CD1c-positive myeloid dendritic cell (primary cell): Measurements from ENCODE around the gene HOXC12.

ENCODE experiments used
- DNase-seq: peaks from one replicate; pipeline ENCODE4 v3.0.0-alpha.2; 2016; ENCODE audit errors: extremely low spot score

Gene HOXC12

DNA sequence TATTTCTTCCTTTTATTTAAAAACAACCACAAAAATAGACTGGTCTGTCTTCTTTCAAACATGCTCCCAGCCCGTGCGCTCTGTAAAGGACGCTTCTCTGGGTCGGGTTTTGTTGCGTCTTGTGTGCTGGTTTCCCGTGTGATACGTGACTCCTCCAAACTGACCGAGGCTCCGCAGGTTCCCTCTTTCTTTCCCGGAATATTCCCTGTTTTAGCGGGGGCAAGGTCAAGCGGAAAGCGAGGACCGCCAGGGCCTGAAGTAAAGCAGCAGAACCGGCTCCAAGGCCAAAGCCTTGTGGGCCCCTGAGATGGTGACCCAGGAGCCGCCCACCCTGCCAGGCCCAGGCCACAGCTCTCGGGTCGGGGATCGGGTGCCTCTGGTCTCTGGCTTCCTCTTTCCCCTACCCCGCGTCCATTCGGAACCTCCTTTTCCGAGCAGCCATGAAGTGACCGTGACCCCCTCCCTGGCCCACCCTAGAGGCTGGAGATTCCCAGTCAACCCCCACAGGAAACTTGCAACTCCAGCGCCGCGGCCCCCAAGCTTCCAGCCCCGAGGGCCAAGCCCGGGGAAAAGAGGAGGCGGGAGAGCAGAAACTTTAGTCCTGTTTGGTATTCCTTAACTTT is 29.4 kb downstream of the HOXC12 start:
- DNase-seq, result no peak

DNA sequence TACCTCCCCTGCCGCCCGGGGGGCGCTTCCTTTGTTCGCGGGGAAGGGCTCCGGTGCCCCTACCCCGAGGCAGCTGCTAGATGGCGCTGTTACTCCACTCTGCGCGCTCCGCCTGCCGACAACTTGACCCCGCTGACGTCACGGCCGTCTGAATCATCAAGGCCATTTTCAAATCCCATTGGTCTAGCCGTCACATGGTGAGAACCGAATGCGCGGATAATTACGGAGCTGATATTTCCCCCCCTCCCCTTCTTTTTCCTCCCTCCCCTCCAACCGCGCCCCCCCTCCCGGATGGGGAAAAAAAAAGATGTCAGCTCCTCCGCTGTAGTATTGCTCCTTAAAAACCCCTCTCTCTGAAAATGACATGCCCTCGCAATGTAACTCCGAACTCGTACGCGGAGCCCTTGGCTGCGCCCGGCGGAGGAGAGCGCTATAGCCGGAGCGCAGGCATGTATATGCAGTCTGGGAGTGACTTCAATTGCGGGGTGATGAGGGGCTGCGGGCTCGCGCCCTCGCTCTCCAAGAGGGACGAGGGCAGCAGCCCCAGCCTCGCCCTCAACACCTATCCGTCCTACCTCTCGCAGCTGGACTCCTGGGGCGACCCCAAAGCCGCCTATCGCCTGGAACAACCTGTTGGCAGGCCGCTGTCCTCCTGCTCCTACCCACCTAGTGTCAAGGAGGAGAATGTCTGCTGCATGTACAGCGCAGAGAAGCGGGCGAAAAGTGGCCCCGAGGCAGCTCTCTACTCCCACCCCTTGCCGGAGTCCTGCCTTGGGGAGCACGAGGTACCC is 30.4 kb downstream of the HOXC12 start, which contains the start of gene HOXC10:
Gene HOXC10 (plus strand): TSS at position 246 of the 791 bp plus-strand sequence. CDS start 114 bp downstream, at position 360.
- peak; percentile 78 for DNase-seq

DNA sequence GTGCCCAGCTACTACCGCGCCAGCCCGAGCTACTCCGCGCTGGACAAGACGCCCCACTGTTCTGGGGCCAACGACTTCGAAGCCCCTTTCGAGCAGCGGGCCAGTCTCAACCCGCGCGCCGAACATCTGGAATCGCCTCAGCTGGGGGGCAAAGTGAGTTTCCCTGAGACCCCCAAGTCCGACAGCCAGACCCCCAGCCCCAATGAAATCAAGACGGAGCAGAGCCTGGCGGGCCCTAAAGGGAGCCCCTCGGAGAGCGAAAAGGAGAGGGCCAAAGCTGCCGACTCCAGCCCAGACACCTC is 30.9 kb downstream of the HOXC12 start:
- DNase-seq, result no peak

DNA sequence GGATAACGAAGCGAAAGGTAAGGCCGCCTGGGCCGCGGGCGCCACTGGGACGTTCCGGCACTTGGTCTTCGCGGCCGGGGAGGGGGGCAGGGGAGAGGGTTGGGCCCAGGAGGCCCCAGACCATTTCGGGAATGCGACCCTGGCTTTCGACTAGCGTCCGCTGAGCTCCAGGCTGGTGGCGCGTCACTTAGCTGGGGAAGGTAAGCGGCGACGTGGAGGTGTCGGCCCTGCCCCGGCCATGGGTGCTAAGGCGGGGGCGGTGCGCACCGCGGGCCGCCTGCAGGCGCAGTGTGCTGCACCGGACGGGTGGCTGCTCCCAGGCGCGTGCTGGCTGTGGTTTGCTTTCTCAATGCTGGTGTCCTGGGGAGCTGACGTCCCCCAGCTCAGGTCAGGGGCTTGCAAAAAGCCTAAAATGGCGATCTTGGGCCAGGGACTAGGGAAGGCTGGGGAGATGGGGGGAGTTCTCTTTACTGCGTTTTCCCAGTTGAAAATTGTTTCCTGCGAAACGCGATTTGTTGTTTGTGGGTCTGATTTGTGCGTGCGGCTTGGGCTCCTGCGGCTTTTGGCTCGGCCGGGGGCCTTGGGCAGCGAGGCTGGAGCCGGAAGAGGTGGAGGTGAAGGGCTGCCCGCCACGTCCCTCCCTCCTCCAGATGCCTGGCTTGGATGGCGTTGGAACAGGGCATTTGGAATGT is 31.4 kb downstream of the HOXC12 start:
- no peak for DNase-seq

DNA sequence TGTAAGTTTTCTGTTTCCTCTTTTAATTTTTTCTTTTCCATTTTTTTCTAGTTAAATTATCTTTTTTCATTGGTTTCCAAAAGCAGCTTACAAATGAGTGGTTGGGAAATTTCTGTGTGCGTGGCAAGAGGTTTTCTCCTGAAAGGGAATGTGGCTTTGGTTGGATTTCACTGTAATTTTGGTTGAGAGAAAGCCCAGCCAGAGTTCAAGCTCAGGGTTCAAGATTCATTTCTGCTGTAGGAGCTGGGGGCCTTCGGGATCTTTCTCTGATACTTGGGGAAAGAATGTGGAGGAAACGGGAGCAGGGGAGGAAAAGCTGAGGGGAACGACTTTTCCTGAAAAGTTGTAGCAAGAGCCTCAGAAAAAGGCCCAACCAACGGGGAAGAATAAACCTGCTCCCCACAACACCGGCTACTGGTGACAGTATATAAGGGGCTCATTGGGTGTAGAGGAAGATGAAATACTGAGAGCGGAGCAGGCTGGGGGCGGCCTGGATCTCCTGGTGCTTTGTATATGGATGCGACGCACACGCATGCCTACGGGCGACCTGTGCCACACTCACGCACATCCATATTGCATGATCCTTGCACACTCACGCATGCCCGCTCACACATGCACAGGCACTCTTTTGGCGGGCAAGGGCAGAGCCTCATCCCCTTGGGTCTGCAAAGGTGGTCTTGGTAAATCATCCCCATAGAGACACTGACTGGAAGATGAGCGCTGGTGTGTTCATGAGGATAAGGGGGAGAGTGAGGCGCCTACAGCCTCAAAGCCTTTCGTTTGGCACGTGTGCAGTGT is 32.2 kb downstream of the HOXC12 start:
- no peak for DNase-seq

DNA sequence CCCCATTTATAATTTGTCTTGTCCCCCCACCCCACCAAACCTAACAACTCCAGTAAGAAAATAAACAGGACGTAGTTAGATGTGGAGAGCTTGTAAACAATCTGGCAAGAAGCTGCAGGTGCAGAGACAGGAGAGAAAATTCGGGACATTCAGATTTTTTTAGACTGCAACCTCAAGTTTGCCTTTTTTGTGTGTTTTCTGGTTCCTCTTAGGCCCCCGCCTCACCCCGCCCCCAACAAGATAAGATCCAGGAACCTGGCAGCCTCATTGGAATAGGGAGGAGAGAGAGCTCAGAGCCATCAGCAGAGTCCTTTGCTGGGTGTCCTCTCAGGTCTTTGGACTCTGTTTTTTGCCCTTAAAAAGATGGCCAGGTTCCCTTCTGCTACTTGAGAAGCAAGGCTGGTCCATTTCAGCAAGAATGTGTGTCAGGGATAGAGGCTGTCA is 33.1 kb downstream of the HOXC12 start:
- no peak for DNase-seq

DNA sequence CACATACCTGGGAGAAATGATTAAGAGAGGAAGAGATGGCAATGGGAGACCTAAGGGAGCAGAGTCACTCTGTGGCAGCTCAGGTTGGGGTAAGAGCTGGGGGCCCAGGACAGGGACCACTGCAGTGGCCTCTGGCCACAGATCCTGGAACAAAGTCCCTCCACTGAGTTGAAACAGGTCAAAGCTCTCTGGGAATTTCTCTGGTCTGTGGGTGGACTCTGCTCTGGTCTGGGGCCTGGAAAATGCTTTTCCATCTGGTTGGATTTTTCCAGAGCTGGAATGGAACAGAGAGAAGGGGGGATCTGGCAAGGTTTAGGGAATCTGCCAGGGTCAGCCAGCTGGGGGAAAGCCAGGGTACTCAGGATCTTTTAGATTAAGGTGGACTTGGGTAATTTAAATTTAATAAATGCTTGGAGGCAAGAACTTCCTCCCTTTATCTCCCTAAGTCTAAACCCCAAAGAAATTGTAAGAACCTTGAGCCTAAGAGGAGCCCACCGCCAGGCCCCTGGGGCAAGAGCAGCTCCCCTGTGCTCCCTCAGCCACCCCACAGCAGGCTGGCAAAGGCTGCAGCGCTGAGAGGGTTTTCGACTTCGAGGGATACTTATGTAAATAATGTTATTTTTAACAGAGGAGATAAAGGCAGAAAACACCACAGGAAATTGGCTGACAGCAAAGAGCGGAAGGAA is 34.0 kb downstream of the HOXC12 start:
- no peak for DNase-seq

DNA sequence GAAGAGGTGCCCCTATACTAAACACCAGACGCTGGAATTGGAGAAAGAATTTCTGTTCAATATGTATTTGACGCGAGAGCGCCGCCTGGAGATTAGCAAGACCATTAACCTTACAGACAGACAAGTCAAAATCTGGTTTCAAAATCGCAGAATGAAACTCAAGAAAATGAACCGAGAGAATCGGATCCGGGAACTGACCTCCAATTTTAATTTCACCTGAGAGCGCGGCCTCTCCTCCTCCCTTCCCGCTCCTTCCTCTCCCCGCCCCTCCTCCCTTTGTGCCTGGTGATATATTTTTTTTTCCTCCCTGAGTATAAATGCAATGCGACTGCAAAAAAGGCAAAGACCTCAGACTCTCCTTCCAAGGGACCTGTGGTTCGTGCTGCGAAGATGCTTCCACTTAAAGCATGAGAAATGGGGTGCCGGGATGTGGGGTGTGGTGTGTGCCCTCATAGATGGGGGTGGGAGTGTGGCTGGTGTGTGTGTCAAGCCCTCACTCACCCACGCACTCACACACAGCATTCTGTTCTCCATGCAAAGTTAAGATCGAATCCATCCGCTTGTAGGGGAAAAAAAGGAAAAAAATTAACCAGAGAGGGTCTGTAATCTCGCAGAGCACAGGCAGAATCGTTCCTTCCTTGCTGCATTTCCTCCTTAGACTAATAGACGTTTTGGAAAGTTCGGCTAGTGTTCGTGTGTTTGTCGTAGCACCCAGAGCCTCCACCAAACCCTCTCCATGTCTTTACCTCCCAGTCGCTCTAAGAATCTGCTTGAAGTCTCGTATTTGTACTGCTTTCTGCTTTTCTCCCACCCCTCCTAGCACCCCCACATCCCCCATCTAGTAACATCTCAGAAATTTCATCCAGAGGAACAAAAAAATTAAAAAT is 34.8 kb downstream of the HOXC12 start:
- peak; percentile 38 for DNase-seq

DNA sequence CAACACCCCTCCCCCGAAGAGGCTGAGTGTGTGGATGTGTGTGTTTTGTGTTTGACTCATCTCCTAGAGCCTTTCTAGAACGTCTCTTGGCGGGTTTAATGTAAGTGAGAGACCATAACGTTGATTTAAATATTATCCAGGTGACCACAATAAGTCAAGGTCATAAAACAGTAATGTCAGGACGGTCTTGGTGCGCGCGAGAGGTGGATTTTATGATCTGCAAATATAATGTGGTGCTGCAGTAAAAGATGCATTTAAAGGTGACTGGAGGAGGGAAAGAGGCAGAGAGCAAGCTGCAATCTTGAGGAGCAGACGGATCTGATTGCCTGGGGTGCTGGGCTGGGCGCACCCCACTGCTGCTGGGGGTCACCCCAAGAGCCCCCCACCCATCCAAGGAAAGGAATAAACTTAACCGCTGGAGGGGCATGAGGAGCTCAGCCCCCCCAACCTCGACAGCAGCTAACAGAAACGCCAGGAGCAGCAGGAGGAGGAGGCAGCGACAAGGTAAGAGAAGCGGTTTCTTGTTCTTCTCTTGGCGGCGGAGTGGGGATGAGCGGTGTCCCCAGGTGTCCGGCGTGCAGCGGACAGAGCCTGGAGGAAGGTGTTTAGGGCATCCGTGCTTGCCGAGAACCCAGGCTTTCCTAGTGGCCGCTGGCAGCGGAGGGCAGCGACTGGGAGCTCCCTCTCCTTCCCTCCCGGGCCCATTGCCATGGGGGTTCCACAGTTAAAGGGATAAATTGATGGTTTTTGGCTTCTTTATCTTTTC is 35.8 kb downstream of the HOXC12 start:
- no peak for DNase-seq

DNA sequence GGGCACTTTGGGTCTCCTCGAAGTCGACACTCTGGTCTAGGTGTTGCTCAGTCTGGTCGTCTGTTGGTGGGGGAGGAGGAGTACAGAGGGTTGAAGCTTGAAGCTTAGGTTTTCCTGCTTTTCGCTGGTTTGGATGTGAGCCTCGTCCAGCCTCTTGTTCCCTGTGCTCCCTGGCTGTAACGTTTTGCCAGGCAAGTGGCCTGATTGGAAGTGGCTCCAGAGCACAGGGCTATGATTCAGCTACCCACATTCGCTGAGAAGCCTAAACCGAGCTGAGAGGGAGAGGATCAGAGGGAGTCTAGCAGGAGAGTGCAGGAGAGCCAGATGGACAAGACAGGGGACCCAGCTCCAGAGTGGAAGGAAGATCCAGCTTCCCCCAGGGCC is 36.4 kb downstream of the HOXC12 start:
- DNase-seq, result no peak

DNA sequence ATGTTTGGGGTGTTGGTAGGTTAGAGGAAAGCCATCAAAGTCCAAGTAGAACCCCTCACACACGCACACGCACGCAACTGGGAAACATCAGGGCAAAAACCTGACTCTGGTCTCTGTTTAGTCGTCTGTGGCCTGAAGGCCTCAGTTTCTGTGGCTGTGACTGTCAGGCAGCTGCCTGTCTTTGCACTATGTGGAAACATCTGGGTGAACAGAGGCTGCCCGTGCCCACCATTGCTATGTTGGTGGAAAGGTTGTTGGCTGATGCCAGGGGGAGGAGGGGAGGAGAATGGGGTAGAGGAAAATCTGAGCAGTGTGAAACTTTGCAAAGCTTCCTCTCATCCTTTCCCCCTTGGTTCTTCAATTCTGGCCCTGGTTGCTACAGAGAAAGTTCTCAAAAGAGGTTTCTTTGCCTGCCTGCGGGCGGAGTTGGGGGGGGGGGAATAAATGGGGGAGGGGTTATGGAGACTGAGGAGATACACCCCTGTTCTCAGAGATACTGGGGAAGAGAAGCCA is 37.7 kb downstream of the HOXC12 start:
- DNase-seq, result no peak

DNA sequence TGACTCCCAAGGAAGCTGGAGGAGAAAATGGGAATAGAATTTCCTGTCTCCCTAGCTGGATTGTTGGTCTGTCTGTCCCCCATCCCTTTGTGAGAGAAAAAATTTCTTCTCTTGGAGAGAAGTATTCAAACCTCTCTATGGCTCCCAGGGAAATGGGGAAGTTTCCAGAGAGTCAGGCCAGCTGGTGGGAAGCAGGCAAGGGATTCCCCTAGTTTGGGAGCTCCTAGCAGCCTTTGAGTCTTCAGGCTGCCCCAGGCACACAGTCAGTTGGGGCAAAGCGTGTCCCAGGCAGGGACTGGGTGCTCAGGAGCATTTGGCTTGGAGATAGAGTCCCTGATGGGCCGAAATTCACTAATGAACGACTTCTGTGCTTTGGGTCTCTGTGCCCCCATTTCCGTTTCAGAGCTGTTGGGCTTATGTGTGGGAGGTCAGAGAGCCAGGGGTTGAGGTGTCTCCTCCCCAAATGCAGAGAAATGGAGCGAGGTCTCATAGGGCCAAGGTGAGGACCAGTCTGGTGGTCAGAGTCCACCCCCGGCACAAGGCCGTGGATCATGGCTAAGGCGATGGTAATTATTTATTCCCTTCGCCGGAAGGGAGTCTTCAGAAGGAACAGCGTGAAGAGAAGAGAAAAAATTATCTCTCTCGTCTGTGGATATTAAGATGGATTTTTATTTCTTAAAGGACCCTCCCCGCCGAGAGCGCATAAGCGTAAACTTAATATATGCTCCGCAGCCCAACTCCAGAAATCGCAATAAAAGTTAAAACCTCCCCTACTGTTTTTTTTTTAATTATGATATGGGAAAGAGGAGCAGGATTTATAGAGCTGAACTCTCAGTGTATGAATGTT is 38.7 kb downstream of the HOXC12 start:
- no peak for DNase-seq

DNA sequence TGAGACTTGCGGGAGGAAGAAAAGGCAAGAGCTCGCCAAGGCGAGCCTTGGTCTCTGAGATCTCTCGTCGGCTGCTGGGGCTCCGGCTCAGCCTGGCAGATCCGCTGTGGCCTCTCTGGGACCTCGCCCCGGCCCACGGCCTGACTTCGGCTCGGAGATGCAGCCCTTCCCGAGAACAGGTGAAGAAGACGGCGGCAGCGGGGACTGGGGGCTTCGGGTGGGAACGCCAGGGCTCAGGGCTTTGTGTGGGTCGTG is 39.2 kb downstream of the HOXC12 start:
- DNase-seq, result no peak

DNA sequence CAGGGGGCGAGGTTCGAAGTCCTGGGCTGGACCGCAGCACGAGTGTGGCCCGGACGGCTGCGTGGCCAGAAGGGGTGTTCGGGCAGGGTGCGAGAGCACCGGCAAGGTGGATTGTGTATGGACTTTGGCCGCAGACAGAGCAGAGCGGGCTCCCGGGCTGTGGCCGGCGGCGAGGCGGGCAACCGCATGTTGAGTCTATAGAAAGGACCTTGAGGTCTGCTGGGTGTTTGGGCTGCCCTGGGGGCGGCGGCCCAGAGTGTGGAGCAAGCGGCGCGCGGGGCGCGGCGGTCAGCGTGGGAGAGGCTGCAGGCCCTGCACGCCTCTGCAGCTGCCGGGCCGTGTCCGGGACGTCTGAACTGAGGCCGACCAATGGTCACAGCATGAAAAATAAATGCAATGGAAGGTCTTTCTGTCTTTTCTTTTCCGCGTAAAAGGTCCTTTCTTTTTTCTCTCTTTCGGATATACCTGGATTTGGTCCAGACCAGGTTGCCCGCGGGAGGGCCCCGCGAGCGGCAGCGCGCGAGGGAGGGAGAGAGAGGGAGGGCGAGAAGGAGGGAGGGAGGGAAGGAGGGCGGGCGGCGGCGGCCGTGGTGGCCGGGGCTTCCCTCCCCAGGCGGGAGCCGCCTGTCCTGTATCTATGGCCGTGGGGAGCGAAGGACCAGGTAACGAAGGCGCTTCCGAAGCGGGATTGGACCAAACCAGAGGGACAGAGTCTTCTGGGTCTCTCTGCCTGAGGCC is 39.7 kb downstream of the HOXC12 start:
- no peak for DNase-seq

DNA sequence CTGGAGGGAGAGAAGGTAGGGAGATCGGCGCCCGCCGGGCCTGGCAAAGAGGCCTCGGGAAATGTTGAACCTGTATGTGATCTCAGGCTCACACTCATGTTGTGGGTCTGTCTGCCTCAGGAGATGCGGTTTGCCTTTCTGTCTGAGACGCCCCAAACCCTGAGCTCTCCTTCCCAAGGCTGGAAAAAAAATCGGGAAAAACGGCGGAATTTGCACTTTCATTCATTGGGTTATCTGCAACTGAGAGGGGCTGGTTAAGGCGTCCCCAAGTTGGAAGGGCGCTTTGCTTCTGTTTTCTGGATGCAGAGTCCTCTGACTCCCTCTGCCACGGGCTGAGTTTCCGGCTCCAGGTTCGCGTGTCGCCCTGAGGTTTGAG is 40.3 kb downstream of the HOXC12 start:
- peak; percentile 31 for DNase-seq

DNA sequence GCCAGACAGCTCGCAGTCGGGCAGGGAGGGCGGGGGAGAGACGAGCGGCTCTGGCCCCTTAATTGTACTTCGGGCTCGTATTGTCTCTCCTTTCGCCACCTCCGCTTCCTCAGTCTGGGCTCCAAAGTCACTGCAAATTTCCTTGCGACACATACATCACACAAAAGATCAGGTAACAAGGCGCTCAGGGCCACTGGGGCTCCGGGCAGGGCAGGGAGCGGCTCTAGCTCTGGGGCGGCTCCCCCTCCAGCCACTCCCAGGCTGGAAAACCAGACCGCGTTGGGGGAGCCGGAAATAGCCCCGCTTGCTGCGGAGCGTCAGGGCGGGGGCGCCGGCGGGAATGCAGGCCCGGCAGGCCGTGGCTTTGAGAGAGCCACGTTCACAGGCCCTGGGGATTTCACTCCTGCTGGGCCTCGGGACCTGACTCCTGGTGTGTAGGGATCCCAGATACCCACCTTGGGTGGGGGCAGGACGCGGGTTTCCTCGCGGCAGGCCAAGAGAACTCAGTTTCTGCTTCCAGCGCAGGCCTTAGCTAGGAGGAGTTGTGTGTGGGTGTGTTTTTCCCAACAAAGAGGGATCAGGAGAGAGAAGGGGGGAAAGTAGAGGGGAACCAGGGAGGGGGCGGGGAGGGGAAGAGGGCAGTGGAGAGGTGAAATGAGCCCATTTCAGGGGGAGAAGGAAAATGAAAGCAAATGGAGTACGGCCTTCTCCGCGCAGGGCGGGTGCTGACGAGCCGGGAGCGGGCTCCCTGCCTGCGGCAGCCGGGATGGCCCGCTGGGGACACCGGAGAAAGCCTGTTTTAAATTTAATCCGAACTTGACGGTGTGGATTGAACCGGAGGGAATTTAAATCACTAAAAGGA is 40.9 kb downstream of the HOXC12 start:
- no peak for DNase-seq
